ENCODE measurements around the gene ICA1.

The ICA1 gene

GRCh38 chr7:8197994-8198698 is 63.8 kb downstream of the ICA1 start:
- no peak for DNase-seq

GRCh38 chr7:8192897-8193296 is 69.1 kb downstream of the ICA1 start:
- DNase-seq: no peak

GRCh38 chr7:8190119-8190895 is 71.7 kb downstream of the ICA1 start:
- peak; percentile 42 for DNase-seq

GRCh38 chr7:8189625-8190024 is 72.3 kb downstream of the ICA1 start:
- no peak for DNase-seq

GRCh38 chr7:8185926-8186683 is 75.9 kb downstream of the ICA1 start:
- no peak for DNase-seq

- no peak for DNase-seq
Observed at GRCh38 chr7:8184221-8184620, 77.7 kb downstream of the ICA1 start.

- no peak for DNase-seq
Observed at GRCh38 chr7:8179486-8179885, 82.5 kb downstream of the ICA1 start.

- no peak for DNase-seq
Observed at GRCh38 chr7:8178353-8178752, 83.6 kb downstream of the ICA1 start.

- no peak for DNase-seq
Observed at GRCh38 chr7:8177109-8177933, 84.6 kb downstream of the ICA1 start.

GRCh38 chr7:8176370-8177081 is 85.4 kb downstream of the ICA1 start:
- no peak for DNase-seq

- DNase-seq: no peak
Observed at GRCh38 chr7:8175929-8176369, 86.0 kb downstream of the ICA1 start.

- no peak for DNase-seq
Observed at GRCh38 chr7:8172372-8173354, 89.3 kb downstream of the ICA1 start.

- DNase-seq: no peak
Observed at GRCh38 chr7:8169171-8169570, 92.8 kb downstream of the ICA1 start.

GRCh38 chr7:8168336-8168735 is 93.6 kb downstream of the ICA1 start:
- no peak for DNase-seq

GRCh38 chr7:8165150-8165549 is 96.8 kb downstream of the ICA1 start:
- no peak for DNase-seq

- no peak for DNase-seq
Observed at GRCh38 chr7:8162181-8162580, 99.8 kb downstream of the ICA1 start.

GRCh38 chr7:8161364-8161828 is 100.6 kb downstream of the ICA1 start:
- DNase-seq: no peak

GRCh38 chr7:8160779-8161345 is 101.1 kb downstream of the ICA1 start:
- DNase-seq: no peak

- no peak for DNase-seq
Observed at GRCh38 chr7:8160250-8160649, 101.7 kb downstream of the ICA1 start.

- no peak for DNase-seq
Observed at GRCh38 chr7:8159595-8159994, 102.4 kb downstream of the ICA1 start.

All from fibroblast of skin of right biceps (primary cell).